SK-N-SH treated with all-trans-retinoic acid at 6 μM for 48 hours (cell line): ENCODE results near the gene MAST4.
A peak's percentile ranks its signal among the peaks of the same experiment; 100 is the strongest.

Source experiments
- ATAC-seq: fragments of 200-7000 bp; cut with Tn5 transposase; 3 replicates; pipeline ENCODE4 v1.9.1; 2020; ENCODE audit warnings: mild to moderate bottlenecking, moderate library complexity
- ARNTL ChIP-seq: fragments of 450-650 bp; formaldehyde crosslinking; IDR thresholded peaks from 2 replicates; pipeline ENCODE4 v1.5.0; 2020; ENCODE audit warnings: low read depth, mild to moderate bottlenecking, moderate library complexity, borderline replicate concordance
- BACH2 ChIP-seq: fragments of 250-450 bp; sonication (Bioruptor Pico); IDR thresholded peaks from 2 replicates; pipeline ENCODE4 v1.9.0; 2021; ENCODE audit warnings: mild to moderate bottlenecking, borderline replicate concordance
- CREB5 ChIP-seq: fragments of 250-450 bp; sonication (Bioruptor Pico); IDR thresholded peaks from 2 replicates; pipeline ENCODE4 v1.5.1; 2020; ENCODE audit warnings: low read depth, mild to moderate bottlenecking, moderate library complexity
- CSRNP3 ChIP-seq: fragments of 250-450 bp; sonication (Bioruptor Pico); IDR thresholded peaks from 2 replicates; pipeline ENCODE4 v1.5.1; 2021; ENCODE audit warnings: mild to moderate bottlenecking, moderate library complexity
- GLIS3 ChIP-seq: fragments of 250-450 bp; sonication (Bioruptor Pico); IDR thresholded peaks from 2 replicates; pipeline ENCODE4 v1.5.0; 2020; ENCODE audit warnings: mild to moderate bottlenecking, moderate library complexity
- ISL1 ChIP-seq: fragments of 250-450 bp; sonication (Bioruptor Pico); IDR thresholded peaks from 2 replicates; pipeline ENCODE4 v2.1.2; 2022; ENCODE audit warnings: mild to moderate bottlenecking, moderate library complexity
- OSR1 ChIP-seq: fragments of 250-450 bp; sonication (Bioruptor Pico); IDR thresholded peaks from 2 replicates; pipeline ENCODE4 v1.8.0; 2022; ENCODE audit warnings: moderate library complexity, mild to moderate bottlenecking, inconsistent platforms
- PATZ1 ChIP-seq: fragments of 250-450 bp; sonication (Bioruptor Pico); IDR thresholded peaks from 2 replicates; pipeline ENCODE4 v1.8.0; 2020; ENCODE audit warnings: mild to moderate bottlenecking, moderate library complexity, borderline replicate concordance
- POU6F1 ChIP-seq: fragments of 250-450 bp; sonication (Bioruptor Pico); IDR thresholded peaks from 2 replicates; pipeline ENCODE4 v1.8.0; 2021; ENCODE audit warnings: low read depth, mild to moderate bottlenecking, moderate library complexity, borderline replicate concordance
- PPARA ChIP-seq: fragments of 250-450 bp; sonication (Bioruptor Pico); IDR thresholded peaks from 2 replicates; pipeline ENCODE4 v1.5.0; 2020; ENCODE audit warnings: mild to moderate bottlenecking, borderline replicate concordance
- RARB ChIP-seq: fragments of 250-450 bp; sonication (Bioruptor Pico); IDR thresholded peaks from 2 replicates; pipeline ENCODE4 v1.8.0; 2021; ENCODE audit warnings: mild to moderate bottlenecking, moderate library complexity
- TCF4 ChIP-seq: fragments of 250-450 bp; sonication (Bioruptor Pico); IDR thresholded peaks from 2 replicates; pipeline ENCODE4 v1.8.0; 2021; ENCODE audit warnings: mild to moderate bottlenecking, moderate library complexity, borderline replicate concordance
- TOX ChIP-seq: fragments of 250-450 bp; sonication (Bioruptor Pico); IDR thresholded peaks from 2 replicates; pipeline ENCODE4 v1.8.0; 2021; ENCODE audit warnings: mild to moderate bottlenecking, moderate library complexity, borderline replicate concordance
- TSHZ2 ChIP-seq: fragments of 250-450 bp; sonication (Bioruptor Pico); IDR thresholded peaks from 2 replicates; pipeline ENCODE4 v1.5.0; 2020; ENCODE audit warnings: mild to moderate bottlenecking, moderate library complexity
- ZC3H10 ChIP-seq: fragments of 250-450 bp; sonication (Bioruptor Pico); IDR thresholded peaks from 2 replicates; pipeline ENCODE4 v1.5.1; 2021; ENCODE audit warnings: mild to moderate bottlenecking, moderate library complexity
- ZFP3 ChIP-seq: fragments of 250-450 bp; sonication (Bioruptor Pico); IDR thresholded peaks from 2 replicates; pipeline ENCODE4 v1.5.0; 2020; ENCODE audit warnings: mild to moderate bottlenecking, moderate library complexity
- ZFP30 ChIP-seq: fragments of 450-650 bp; formaldehyde crosslinking; IDR thresholded peaks from 2 replicates; pipeline ENCODE4 v1.5.0; 2022; ENCODE audit warnings: mild to moderate bottlenecking, moderate library complexity
- ZNF565 ChIP-seq: fragments of 450-650 bp; formaldehyde crosslinking; conservative IDR thresholded peaks from 2 replicates; pipeline ENCODE4 v1.5.0; 2020; ENCODE audit warnings: low read depth, mild to moderate bottlenecking, moderate library complexity
- ZNF70 ChIP-seq: fragments of 450-650 bp; formaldehyde crosslinking; IDR thresholded peaks from 2 replicates; pipeline ENCODE4 v1.5.0; 2020; ENCODE audit warnings: mild to moderate bottlenecking, moderate library complexity
- ZNF8 ChIP-seq: fragments of 450-650 bp; formaldehyde crosslinking; IDR thresholded peaks from 2 replicates; pipeline ENCODE4 v1.5.0; 2020; ENCODE audit warnings: mild to moderate bottlenecking, moderate library complexity

Gene MAST4

GRCh38 chr5:66595756-66596635 is at the start of gene MAST4:
Gene MAST4 (plus strand): TSS chr5:66596393. CDS start chr5:66596656, 263 bp downstream.
- ATAC-seq: peak; percentile 99
- TF ChIP-seq PATZ1 (CRISPR knock-in tag) (no peak), TSHZ2 (0 out of 2 replicates have a peak, but pooled peaks have one; percentile 22)

GRCh38 chr5:66546541-66546940 is 49.7 kb upstream of the MAST4 start:
- TF ChIP-seq OSR1 (CRISPR knock-in tag) (no peak), ARNTL (no peak), ZFP30 (CRISPR knock-in tag) (no peak), CSRNP3 (CRISPR knock-in tag) (no peak), PPARA (CRISPR knock-in tag) (no peak), TCF4 (CRISPR knock-in tag) (no peak), TOX (CRISPR knock-in tag) (no peak), TSHZ2 (no peak), RARB (CRISPR knock-in tag) (no peak), PATZ1 (CRISPR knock-in tag) (no peak), ZNF70 (CRISPR knock-in tag) (no peak), GLIS3 (CRISPR knock-in tag) (no peak), POU6F1 (CRISPR knock-in tag) (no peak), ISL1 (no peak), BACH2 (CRISPR knock-in tag) (no peak), CREB5 (CRISPR knock-in tag) (no peak), ZNF8 (no peak), ZNF565 (no peak), ZFP3 (no peak), ZC3H10 (CRISPR knock-in tag) (no peak)
- no peak for ATAC-seq
